ENCODE measurements around the gene NDUFA11. TPM values are rescaled to one million over a fixed set of nuclear protein-coding genes. Genes with fewer than 3 reads are reported as not detected.

NDUFA11 gene
- total RNA-seq = 100 to 1,000 TPM; 233 to 237 TPM

- ATAC-seq (peak; percentile 57), DNase-seq (peak; percentile 98)
- POLR2A ChIA-PET = interaction anchor here (0.5 to 4.9 kb wide), 19 partner anchors 12 to 285 kb away, joined by 3 to 34 read pairs (median 3); partner anchors contain the start of genes CATSPERD, DUS3L, LONP1 and SAFB
- peaks cover 16% of the 10 kb centered on the region for H3K36me3 Mint-ChIP-seq (ENCODE audit: low read depth)
- H3K27me3 Mint-ChIP-seq = no peaks in the 10 kb centered on the region
- H3K27ac Mint-ChIP-seq = peak within 1 kb of the TSS; percentile 100
- H3K4me1 Mint-ChIP-seq (ENCODE audit: low read depth) = peaks cover 40% of the 10 kb centered on the region
- CTCF ChIA-PET = interaction anchor here (1.1 to 3.9 kb wide), 7 partner anchors 52 to 214 kb away, joined by 3 to 57 read pairs (median 7); partner anchors contain the start of genes CATSPERD, LONP1, NRTN and RPL36
- H3K9me3 Mint-ChIP-seq = no peaks in the 10 kb centered on the region
- no peak for TF ChIP-seq CTCF (IDR thresholded peaks at IDR 0.05)
- intact Hi-C loops (cut with micrococcal nuclease) = loop anchor here (10.0 kb wide), 2 partner anchors 71 to 99 kb away; partner anchors contain the start of genes NRTN and RANBP3
- peak within 1 kb of the TSS; percentile 99 for H3K4me3 Mint-ChIP-seq
Observed at GRCh38 chr19:5903624-5904351, at the start of gene NDUFA11. TSS of gene NDUFA11 (minus strand) at chr19:5903790. CDS start at chr19:5903708, 82 bp downstream.

GRCh38 chr19:5953030-5953589 lies 49.5 kb upstream of the NDUFA11 start:
- no peaks in the 10 kb centered on the region for H3K27me3 Mint-ChIP-seq

DNA sequence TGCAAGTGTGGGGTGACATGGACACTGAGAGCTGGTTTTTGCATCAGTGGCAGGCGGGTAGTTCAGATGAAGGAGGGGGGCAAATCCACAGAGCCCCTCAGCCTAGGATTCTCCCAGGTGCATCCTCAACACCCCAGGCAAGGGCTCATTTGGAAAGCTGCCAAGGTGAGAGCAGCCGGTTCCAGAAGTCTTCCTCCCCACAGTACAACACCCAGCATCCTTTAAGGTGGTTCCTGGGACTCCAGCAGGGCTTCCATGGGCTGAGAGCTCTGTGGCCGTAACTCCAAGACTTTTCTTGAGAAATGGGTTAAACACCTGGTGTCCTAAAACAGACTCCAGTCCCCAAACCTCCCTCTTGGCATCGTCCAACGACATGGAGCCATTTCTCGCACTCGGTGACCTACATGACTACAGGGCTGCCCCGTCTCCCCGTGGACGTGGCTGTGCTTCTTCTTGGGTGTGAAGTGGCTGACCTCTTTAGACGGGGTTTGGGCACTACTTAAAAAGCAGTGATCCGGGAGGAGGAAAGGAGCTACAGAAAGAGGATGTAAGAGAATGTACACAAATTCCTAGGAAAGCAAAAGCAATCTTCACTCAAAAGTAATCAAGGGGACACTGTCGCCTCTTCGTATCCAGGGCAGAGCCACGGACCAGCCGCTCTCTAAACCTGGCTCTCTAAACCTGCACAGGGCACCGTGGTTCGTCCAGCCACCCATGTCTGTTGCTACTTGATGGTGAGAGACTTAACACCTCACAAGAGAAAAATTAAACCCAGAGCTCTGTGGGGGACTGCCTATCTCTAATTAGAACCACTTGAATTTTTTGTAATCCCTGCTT lies 48.8 kb upstream of the NDUFA11 start:
- intact Hi-C loops (cut with micrococcal nuclease) = no loop called here
- peaks cover 60% of the 10 kb centered on the region for H3K36me3 Mint-ChIP-seq (ENCODE audit: low read depth)
- peak overlapping the region; percentile 96 for H3K27ac Mint-ChIP-seq
- H3K27me3 Mint-ChIP-seq = no peaks in the 10 kb centered on the region
- DNase-seq (no peak), ATAC-seq (no peak)
- TF ChIP-seq CTCF (IDR thresholded peaks at IDR 0.05) = no peak
- ChIA-PET POLR2A (interaction anchor here (0.7 to 1.8 kb wide), 12 partner anchors 10 to 329 kb away, joined by 3 to 11 read pairs (median 4); partner anchors contain the start of genes NDUFA11, RANBP3, SAFB and SAFB2), CTCF (interaction anchor here (0.6 to 10.7 kb wide), 9 partner anchors 12 to 174 kb away, joined by 3 to 108 read pairs (median 3); no protein-coding TSS in a partner anchor)
- H3K9me3 Mint-ChIP-seq = no peaks in the 10 kb centered on the region
- H3K4me1 Mint-ChIP-seq (ENCODE audit: low read depth) = peaks cover 91% of the 10 kb centered on the region
- H3K4me3 Mint-ChIP-seq = peak overlapping the region; percentile 41

More at GRCh38 chr19:5953030-5953589, 49.5 kb upstream of the NDUFA11 start:
- intact Hi-C loops (cut with micrococcal nuclease) = no loop called here
- Mint-ChIP-seq H3K9me3 (no peaks in the 10 kb centered on the region), H3K27ac (peak overlapping the region; percentile 96), H3K4me3 (peak overlapping the region; percentile 41), H3K4me1 (ENCODE audit: low read depth) (peaks cover 90% of the 10 kb centered on the region), H3K36me3 (ENCODE audit: low read depth) (peaks cover 58% of the 10 kb centered on the region)
- DNase-seq (peak; percentile 38), ATAC-seq (no peak)
- POLR2A ChIA-PET = interaction anchor here (0.8 to 1.8 kb wide), 7 partner anchors 10 to 330 kb away, joined by 3 to 11 read pairs (median 4); partner anchors contain the start of genes RANBP3, SAFB and SAFB2
- TF ChIP-seq CTCF (IDR thresholded peaks at IDR 0.05) = no peak
- CTCF ChIA-PET = interaction anchor here (0.6 to 10.7 kb wide), 5 partner anchors 16 to 173 kb away, joined by 3 to 108 read pairs (median 3); no protein-coding TSS in a partner anchor

- H3K9me3 Mint-ChIP-seq = no peaks in the 10 kb centered on the region
- ATAC-seq (no peak), DNase-seq (no peak)
- H3K36me3 Mint-ChIP-seq (ENCODE audit: low read depth) = peaks cover 62% of the 10 kb centered on the region
- H3K4me3 Mint-ChIP-seq = no peak overlapping the region
- peak overlapping the region; percentile 96 for H3K27ac Mint-ChIP-seq
- CTCF ChIA-PET = interaction anchor here (0.6 to 10.7 kb wide), 5 partner anchors 13 to 147 kb away, joined by 3 to 108 read pairs (median 5); no protein-coding TSS in a partner anchor
- peaks cover 91% of the 10 kb centered on the region for H3K4me1 Mint-ChIP-seq (ENCODE audit: low read depth)
- no peaks in the 10 kb centered on the region for H3K27me3 Mint-ChIP-seq
- intact Hi-C loops (cut with micrococcal nuclease) = no loop called here
- TF ChIP-seq CTCF (IDR thresholded peaks at IDR 0.05) = no peak
- POLR2A ChIA-PET = interaction anchor here (0.7 to 1.8 kb wide), 6 partner anchors 9 to 123 kb away, joined by 3 to 5 read pairs (median 4); partner anchors contain the start of genes NDUFA11, RANBP3 and VMAC
Observed at GRCh38 chr19:5951338-5951861, 47.8 kb upstream of the NDUFA11 start.

Data from activated CD8-positive, alpha-beta T cell treated with anti-CD3 and anti-CD28 coated beads for 36 hours (primary cell).